HG03442 (cell line): Measurements from ENCODE around the gene GDNF.
A peak's percentile ranks its signal among the peaks of the same experiment; 100 is the strongest.
"Not testable (repeated sequence)": the region's sequence is repeated elsewhere in the genome, so short reads cannot be mapped to it uniquely, and the experiment has no call there.

ENCODE experiments used
- ATAC-seq: cut with Tn5 transposase; IDR thresholded peaks from one replicate; pipeline ENCODE4 v1.9.1; 2021; ENCODE audit warnings: mild to moderate bottlenecking, moderate library complexity; ENCODE audit not compliant: unreplicated experiment

The GDNF gene

GRCh38 chr5:37787742-37788141 lies 52.1 kb downstream of the GDNF start:
- ATAC-seq: no peak

GRCh38 chr5:37786862-37787519 lies 52.9 kb downstream of the GDNF start:
- ATAC-seq: peak; percentile 53

- no peak for ATAC-seq
Observed at GRCh38 chr5:37786416-37786815, 53.4 kb downstream of the GDNF start.

- not testable (repeated sequence) for ATAC-seq
Observed at GRCh38 chr5:37781409-37781808, 58.4 kb downstream of the GDNF start.

- ATAC-seq: no peak
Observed at GRCh38 chr5:37777432-37778130, 62.3 kb downstream of the GDNF start.

GRCh38 chr5:37776826-37777225 lies 63.0 kb downstream of the GDNF start:
- ATAC-seq: no peak

- ATAC-seq: no peak
Observed at GRCh38 chr5:37774912-37775483, 64.8 kb downstream of the GDNF start.

- no peak for ATAC-seq
Observed at GRCh38 chr5:37773809-37774208, 66.0 kb downstream of the GDNF start.

- ATAC-seq: no peak
Observed at GRCh38 chr5:37772255-37772654, 67.6 kb downstream of the GDNF start.

- no peak for ATAC-seq
Observed at GRCh38 chr5:37771731-37772130, 68.1 kb downstream of the GDNF start.

- ATAC-seq: no peak
Observed at GRCh38 chr5:37771203-37771611, 68.6 kb downstream of the GDNF start.

GRCh38 chr5:37770786-37771185 lies 69.1 kb downstream of the GDNF start:
- ATAC-seq: no peak

GRCh38 chr5:37769840-37770239 lies 70.0 kb downstream of the GDNF start:
- ATAC-seq: no peak

GRCh38 chr5:37769108-37769507 lies 70.7 kb downstream of the GDNF start:
- ATAC-seq: no peak

- ATAC-seq: no peak
Observed at GRCh38 chr5:37768371-37768770, 71.5 kb downstream of the GDNF start.

- ATAC-seq: no peak
Observed at GRCh38 chr5:37767961-37768360, 71.9 kb downstream of the GDNF start.

- no peak for ATAC-seq
Observed at GRCh38 chr5:37767251-37767650, 72.6 kb downstream of the GDNF start.
